Activated CD8-positive, alpha-beta memory T cell treated with anti-CD3 and anti-CD28 coated beads for 48 hours (primary cell): ENCODE results near the gene ABO.
"Not testable (repeated sequence)": the region's sequence is repeated elsewhere in the genome, so short reads cannot be mapped to it uniquely, and the experiment has no call there.

ENCODE experiments used
- DNase-seq, 3 experiments: peaks; one replicate each; pipeline ENCODE4 v3.0.0-alpha.2; 2020; ENCODE audit warnings: low read depth in 2 of 3, low spot score in 2 of 3

ABO gene

DNA sequence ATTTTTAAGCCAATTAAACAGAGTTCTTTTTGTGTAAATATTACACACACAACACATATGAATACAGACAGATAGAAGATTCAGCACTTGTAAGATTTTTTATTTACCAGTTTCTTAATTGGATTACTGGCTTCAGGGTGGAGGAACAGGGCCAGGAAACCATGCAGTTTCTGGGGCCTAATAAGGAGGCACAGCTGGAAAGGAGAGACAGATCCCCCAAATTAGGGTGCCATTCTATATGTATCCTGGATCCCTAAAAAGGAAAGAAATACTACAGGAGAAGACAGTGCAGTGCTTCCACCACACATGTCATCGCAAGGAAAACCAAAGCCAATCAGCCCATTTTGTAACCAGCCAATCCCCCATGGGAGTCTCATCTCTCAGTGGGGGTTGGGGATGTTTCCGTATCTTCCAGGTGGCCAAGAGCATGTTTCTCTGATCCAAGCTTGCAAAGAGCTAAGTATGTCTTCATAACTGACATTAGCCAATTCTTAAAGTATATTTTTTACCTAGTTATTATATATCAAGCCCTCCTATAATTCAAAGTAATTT is 15.8 kb upstream of the ABO start:
- DNase-seq, result no peak

DNA sequence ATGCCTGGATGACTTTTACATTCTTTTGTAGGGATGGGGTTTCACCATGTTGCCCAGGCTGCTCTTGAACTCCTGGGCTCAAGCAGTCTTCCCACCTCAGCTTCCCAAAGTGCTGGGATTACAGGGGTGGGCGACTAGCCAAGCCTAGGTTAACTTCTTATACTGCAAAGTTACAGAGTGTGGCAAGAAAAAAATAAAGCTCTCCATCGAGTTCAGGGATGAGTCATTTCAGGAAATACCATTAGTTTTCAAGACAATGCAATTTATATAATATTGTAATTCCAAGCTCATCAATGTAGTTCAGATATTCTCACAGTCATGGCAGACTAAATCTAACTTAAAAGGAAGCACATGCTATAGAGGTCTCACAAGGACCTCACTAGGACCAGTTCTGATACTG is 11.5 kb upstream of the ABO start:
- no peak for DNase-seq

DNA sequence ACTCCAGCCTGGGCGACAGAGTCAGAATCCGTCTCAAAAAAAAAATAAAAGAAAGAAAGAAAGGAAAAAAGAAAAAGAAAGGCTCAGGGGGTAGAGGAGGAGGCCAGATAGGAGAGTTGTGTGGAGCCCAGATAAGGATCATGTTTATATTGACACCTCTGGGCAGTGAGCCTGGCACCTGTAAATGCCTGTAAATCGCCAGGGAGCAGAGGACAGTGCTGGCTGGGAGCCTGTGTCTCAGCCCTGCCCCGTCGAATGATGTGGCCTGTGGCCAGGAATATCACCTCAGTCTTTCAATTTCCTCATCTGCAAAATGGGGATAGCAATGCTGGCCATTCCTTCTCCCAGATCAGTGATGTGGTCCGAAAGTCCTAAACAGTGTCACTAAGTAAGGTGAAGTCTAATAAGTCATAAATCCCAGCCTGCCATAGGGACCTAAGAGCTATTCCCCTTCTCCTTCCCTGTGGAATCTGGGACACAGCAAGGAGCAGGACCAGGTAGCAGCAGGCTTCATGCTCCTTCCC is 10.3 kb upstream of the ABO start:
- DNase-seq, result no peak

DNA sequence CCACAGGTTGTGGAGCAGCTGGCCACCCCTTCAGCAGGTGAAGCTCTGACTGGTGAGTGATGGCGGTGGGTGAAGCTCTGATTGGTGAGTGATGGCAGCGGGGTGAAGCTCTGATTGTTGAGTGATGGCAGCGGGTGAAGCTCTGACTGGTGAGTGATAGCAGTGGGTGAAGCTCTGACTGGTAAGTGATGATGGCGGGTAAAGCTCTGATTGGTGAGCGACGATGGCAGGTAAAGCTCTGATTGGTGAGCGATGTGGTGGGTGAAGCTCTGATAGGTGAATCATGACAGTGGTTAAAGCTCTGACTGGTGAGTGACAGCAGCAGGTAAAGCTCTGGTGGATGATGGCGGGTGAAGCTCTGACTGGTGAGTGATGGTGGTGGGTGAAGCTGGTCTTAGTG is 9.4 kb upstream of the ABO start:
- DNase-seq, result no peak

DNA sequence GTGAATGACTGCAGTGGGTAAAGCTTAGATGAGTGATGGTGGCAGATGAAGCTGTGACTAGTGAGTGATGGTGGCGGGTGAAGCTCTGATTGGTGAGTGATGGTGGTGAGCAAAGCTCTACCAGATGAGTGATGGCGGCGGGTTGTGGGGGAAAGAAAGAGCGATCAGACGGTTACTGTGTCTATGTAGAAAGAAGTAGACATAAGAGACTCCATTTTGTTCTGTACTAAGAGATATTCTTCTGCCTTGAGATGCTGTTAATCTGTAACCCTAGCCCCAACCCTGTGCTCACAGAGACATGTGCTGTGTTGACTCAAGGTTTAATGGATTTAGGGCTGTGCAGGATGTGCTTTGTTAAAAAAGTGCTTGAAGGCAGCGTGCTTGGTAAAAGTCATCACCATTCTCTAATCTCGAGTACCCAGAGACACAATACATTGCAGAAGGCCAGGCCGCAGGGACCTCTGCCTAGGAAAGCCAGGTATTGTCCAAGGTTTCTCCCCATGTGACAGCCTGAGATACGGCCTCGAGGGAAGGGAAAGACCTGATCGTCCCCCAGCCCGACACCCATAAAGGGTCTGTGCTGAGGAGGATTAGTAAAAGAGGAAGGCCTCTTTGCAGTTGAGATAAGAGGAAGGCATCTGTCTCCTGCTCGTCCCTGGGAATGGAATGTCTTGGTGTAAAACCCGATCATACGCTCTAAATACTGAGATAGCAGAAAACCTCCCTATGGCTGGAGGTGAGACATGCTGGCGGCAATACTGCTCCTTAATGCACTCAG is 8.4 kb upstream of the ABO start:
- not testable (repeated sequence) for DNase-seq

DNA sequence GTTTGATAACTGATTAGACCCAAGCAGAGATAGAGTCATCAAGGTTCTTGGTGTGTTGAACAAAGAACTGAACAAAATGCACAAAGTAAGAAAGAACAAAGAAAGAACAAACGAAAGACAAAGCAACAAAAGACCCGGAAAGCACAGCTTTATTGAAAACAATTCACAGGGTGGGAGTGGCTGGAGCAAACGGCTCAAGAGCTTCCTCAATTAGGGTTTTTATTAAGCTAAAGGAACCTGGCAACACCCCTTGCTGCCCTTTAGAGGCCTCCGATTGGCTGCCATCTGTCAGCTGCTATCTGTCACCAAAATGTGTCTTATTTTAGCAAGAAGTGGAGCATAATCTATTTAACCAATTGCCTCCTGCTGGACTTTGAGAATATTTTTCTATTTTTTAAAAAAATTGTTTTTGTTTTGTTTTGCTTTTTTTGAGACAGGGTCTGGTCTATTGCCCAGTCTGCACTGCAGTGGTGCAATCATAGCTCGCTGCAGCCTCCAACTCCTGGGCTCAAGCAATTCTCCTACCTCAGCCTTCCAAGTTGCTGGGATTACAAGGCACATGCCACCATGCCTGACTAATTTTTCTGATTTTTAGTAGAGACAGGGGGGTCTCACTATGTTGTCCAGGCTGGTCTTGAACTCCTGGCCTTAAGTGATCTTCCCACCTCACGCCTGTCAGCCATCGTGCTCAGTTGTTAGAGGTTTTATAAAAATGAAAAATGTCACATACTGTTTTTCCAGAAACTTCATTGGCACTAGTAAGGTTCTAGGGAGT is 7.7 kb upstream of the ABO start:
- DNase-seq, result no peak

DNA sequence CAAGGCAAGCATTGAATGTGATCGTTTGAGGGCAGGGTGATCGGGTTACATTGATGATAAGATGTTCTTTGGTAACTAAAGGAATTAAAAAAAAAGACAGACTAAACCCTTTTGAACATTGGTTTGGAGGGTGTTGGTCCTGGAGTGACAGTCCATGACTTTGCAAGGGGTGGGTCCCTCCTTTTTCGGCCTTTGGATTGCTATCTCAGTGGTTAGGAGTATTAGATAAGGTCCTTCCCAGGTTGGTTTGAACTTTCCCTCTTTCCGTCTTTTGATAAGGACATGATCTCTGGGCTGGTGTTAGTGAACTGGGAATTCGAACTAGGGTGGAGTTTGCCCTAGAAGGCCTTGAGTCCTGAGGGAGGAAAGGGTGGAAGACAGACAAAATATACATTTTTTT is 5.4 kb upstream of the ABO start:
- DNase-seq, result no peak

DNA sequence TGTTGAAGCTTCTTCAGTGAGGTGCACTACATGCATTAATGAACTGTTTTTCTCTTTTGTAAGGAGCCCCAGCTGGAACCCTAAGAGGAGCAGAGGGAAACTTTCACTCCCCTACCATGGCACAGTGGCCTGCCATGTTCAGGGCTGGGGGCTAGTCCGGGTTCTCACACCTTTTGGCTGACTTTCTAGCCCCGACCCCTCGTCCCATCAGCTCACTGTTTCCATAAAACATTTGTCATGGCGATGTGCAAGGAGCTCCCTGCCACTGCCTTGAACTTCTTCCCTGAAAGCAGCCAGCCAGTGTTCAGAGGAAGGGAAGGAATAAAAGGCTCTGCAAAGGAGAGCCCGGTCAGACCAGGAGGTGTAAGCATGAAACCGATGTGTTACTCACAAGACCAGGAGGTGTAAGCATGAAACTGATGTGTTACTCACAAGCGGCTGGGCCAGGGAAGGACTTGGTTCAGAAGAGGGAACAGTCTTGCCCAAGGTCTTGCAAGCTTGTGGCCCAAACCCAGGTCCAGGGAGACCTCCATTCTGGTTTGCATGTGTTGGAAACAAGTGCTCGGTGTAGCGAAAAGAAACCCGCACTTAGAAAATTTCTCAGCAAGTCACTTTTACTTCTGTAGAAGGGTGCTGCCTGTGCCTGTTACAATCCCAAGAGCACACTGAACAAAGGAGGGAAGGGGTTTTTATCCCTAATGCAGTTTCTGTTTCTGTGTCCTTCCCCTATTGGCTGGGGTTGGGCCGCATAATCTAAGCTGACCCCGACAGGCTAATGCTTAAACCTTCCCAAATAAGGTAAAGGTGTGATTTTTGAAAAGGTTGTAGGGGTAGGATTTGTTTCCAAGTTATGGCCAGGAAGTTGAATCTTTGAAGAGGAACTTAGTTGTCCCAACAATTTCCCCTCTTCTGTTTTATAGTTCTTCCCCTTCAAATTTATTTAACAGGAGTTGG is 3.4 kb upstream of the ABO start:
- DNase-seq, result no peak

DNA sequence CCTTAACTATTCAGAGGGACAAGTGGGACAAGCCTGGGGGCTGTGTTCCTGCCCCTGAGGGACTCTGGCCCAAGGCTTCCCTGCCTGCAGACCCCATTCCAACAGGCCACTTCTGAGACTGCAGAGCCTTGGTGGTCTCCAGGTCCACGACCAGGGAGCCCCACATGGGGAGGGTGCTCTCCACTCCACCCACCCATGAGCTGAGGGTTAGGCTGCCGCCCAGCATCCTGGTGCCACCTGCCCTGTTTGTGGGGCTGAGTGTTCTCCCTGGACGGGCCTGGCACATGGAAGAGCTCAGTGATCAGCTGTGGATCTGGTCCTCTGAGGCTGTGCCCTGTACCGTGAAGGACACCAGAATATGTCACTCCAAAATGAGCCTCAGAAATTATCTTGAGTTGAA is 2.5 kb upstream of the ABO start:
- no peak for DNase-seq

DNA sequence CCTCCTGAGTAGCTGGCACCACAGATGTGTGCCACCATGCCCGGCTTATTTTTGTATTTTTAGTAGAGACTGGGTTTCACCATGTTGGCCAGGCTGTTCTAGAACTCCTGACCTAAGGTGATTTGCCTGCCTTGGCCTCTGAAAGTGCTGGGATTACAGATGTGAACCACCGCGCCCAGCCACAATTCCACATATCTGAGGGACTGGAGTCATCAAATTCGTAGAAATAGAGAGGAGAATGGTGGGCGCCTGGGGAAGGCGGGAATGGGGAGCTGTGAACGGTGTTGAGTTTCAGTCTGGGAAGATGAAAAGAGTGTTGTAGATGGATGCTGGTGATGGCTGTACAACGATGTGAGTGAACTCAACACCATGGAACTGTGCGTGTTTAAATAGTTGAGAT is 1.9 kb upstream of the ABO start:
- no peak for DNase-seq

DNA sequence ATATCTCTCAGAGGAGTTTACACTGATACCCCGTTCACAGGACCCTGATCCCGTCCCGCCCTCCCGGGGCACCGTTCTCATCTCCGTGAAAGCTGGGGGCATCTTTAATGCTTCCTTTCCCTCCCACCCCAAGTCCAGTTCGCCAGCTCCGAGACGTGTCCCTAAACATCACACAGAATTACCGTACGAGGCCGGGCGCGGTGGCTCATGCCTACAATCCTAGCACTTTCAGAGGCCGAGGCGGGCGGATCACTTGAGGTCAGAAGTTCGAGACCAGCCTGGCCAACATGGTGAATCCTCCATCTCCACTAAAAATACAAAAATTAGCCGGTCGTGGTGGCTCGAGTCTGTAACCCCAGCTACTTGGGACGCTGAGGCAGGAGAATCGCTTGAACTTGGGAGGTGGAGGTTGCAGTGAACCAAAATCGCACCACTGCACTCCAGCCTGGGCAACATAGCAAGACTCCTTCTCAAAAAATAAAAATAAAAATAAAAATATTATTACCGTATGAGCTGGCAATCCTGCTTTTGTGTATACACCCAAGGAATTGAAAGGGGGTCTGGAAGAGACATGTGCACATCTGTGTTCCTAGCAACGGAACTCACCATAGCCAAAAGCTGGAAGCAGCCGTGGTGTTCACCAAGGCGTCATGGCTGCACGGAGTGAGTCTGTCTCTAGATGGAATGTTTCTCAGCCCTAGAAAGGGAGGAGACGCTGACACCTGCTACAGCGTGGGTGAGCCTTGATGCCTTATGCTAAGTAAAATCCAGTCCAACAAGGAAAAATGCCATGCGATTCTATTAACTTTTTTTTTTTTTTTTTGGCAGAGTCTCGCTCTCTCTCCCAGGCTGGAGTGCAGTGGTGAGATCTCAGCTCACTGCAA is 1.2 kb upstream of the ABO start:
- DNase-seq, result no peak

DNA sequence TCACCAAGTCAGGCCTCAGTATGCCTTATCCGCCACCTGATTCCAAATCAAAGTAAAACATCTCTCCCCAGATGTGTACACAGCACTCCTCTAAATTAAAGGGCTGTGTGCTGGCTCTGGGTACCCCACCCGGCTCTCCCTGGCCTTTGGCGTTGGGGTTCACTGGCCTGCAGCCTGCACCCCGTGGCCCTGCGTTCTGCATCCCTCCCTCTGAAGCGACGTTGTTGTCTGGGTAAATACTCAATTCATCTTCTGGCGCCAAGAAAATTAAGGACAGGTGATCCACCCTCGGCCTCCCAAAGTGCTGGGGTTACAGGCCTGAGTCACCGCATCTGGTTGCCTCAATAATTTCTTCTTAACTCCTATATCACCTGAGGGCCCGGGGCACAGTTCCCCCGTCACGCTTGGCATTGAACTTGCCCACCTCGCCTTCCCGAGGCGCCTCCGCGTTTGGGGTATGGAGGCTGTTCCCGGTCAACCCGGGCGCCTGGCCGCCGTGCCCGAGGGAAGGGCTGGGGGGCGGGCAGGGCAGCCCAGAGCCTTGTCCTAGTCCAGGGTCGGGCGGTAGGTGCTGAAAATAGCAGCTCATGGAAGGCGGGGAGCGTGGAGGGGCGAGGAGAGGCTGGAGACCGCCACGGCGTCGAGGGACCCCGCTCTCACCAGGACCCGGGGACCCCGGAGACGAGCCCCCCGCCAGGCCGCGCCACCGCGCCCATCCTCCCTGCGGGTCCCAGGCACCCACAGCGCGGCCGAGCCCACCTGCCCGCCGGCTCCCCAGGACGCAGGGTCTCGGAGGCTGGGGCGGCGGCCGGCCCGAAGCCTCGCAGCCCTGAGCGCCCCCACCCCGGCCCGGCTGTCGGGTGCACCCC is 531 bp downstream of the ABO start:
- no peak for DNase-seq

DNA sequence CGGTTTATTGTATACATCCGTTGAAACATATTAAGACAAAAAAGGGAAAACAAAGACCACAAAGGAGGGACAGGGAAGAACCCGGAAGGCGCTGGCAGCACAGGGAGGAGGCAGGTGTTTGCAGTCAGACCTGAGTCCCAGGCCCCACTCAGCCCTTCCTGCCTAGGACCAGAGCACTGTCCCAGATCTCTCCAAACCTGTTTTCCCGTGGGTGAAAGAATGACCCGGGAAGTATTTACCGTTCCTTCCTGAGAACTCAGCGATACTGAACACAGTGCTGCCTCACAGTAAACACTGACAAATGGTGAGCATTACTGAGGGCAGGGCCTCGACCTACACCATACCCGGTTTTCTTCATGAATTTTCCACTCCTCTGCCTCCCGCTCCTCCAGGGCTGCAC is 1.2 kb downstream of the ABO start:
- DNase-seq, result no peak

DNA sequence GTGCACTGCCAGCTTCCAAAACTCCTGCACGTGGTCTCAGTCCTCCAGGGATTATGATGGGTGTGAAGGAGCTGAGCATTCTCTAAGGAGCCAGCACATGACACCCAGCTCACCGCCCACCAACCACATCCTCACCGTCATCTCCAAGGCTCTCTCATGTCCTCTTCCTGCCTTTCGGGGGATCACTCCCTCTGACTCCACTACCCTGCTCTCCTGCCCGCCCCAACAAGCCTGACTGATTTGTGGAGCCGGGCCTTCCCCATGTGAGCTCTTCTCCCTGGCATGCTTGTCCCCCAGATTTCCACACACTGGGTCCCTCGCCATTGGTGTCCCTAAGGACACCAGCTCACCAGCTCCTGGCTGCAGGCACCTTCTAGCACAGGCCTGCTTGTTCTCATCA is 1.9 kb downstream of the ABO start:
- no peak for DNase-seq

DNA sequence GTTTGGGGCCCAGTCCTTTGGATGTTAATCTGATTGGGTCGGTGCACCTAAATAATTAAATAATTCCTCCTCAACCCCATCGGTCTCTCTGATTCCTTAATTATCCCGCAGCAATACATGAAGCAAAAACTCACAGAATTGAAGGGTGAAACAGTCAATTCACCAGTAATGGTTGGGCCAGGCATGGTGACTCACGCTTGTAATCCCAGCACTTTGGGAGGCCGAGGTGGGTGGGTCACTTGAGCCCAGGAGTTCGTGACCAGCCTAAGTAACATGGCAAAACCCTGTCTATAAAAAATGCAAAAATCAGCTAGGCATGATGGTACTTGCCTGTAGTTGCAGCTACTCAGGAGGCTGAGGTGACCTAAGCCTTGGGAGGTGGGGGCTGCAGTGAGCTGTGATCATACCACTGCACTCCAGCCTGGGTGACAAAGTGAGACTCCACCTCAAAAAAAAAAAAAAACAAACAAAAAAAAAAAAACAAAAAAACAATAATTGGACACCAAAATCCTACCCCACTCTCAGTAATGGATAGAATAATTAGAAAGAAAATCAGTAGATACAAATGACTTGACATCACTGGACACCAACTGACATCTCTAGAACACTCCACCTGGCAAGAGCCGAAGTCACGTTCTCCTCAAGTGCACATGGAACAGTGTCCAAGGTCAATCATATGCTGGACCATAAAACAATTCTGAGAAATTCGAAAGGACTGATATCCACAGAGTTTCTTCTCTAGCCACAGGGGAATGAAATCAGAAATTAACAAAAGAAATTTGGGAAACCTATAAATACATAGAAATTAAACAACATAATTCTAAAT is 5.3 kb downstream of the ABO start:
- DNase-seq, result no peak

DNA sequence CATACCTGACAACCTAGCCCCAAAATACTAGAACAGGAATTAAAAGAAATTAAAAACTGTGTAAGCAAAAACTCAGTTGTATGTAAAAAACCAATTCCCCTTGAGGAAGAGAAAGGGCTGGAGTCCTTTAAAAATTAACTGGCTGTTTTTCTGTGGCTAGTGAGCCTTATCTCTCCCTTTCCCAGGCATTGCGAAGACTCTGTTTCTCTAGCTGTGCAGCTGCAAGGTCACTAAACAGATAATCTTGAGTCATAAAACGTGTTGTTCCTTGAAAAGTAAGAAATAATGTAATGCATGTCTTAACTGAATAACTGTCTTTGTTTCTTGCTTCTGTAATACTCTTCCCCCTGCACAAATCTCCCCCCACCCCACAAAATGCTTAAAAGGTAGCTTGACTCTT is 5.9 kb downstream of the ABO start:
- not testable (repeated sequence) for DNase-seq

DNA sequence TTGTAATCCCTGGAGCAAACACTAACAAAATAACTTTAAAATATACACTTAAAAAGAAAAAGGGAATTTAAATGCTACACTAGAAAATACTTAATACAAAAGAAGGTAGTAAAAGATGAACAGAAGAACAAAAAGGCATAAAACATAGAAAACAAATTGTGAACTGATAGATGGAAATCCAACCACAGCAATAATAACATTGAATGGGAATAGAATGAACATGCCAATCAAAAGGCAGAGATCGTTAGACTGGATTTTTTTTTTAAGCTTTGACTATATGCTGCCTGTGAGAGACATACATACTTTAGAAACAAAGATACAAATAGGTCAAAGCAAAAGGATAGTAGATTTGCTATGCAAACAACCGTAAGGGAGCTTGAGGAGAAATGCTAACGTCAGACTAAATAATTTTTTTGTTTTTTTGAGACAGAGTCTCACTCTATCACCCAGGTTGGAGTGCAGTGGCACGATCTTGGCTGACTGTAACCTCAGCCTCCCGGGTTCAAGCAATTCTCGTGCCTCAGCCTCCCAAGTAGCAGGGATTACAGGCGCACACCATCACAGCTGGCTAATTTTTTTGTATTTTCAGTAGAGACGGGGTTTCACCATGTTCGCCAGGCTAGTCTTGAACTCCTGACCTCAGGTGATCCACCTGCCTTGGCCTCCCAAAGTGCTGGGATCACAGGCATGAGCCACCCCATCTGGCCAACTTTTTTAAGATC is 6.5 kb downstream of the ABO start:
- DNase-seq, result no peak
